GM20000 (cell line): ENCODE measurements around the gene RFX7.

ENCODE experiments used
- DNase-seq: peaks from one replicate; pipeline ENCODE4 v3.0.0; 2012; ENCODE audit warnings: low spot score
- CTCF ChIP-seq: IDR thresholded peaks from 2 replicates; pipeline ENCODE4 v1.5.1; 2012; ENCODE audit warnings: mild to moderate bottlenecking, control low read depth; ENCODE audit errors: extremely low read depth, missing control alignments

Gene RFX7

GRCh38 chr15:56202701-56203100 lies 41.0 kb downstream of the RFX7 start:
- DNase-seq = no peak
- TF ChIP-seq CTCF = no peak

- TF ChIP-seq CTCF = no peak
- DNase-seq = no peak
Observed at GRCh38 chr15:56199038-56199437, 44.6 kb downstream of the RFX7 start.

- TF ChIP-seq CTCF = no peak
- DNase-seq = no peak
Observed at GRCh38 chr15:56194035-56194434, 49.6 kb downstream of the RFX7 start.

GRCh38 chr15:56192659-56193442 lies 50.8 kb downstream of the RFX7 start:
- no peak for TF ChIP-seq CTCF
- DNase-seq = no peak

- DNase-seq = no peak
- TF ChIP-seq CTCF = no peak
Observed at GRCh38 chr15:56187665-56188064, 56.0 kb downstream of the RFX7 start.

- TF ChIP-seq CTCF = no peak
- no peak for DNase-seq
Observed at GRCh38 chr15:56185980-56186379, 57.7 kb downstream of the RFX7 start.

GRCh38 chr15:56184516-56184915 lies 59.2 kb downstream of the RFX7 start:
- no peak for DNase-seq

More at GRCh38 chr15:56184516-56184915, 59.2 kb downstream of the RFX7 start:
- TF ChIP-seq CTCF = no peak
